T-cell (primary cell): ENCODE measurements around the gene KCNMA1. TPM values are rescaled to one million over a fixed set of nuclear protein-coding genes. Genes with fewer than 3 reads are reported as not detected.

ENCODE experiments used
- ATAC-seq, 4 experiments: fragments of 200-7000 bp in 3 of 4; fragments of 150-1000 bp in 1 of 4; cut with Tn5 transposase; replicated peaks in 1 of 4; 1 replicate in 3 of 4; 2 replicates in 1 of 4; pipeline ENCODE4 v1.10.0; 2021; ENCODE audit warnings: moderate library complexity in 3 of 4, mild to moderate bottlenecking in 2 of 4, moderate number of reproducible peaks in 1 of 4
- CTCF ChIA-PET, 2 donors: fragments of 300-600 bp; sonication (Branson Sonifier 250); formaldehyde crosslinking; loops; one replicate each; lab custom pipeline; 2022; ENCODE audit warnings: antibody characterized with exemption in 2 of 2; lab: Charles Lee
- POLR2A ChIA-PET, 2 donors: fragments of 300-600 bp; sonication (Branson Sonifier 250); formaldehyde crosslinking; loops; one replicate each; lab custom pipeline; 2022; ENCODE audit warnings: antibody characterized with exemption in 2 of 2; lab: Charles Lee
- DNase-seq, 35 experiments: peaks; one replicate each; pipeline versions ENCODE4 v3.0.0 to v3.0.0-alpha.2; 2013 to 2023
- H3K27ac ChIP-seq: one replicate; pipeline ENCODE4 v1.5.1; 2013; ENCODE audit warnings: low read length
- H3K27me3 ChIP-seq, 2 experiments: replicated peaks in 1 of 2; 1 replicate in 1 of 2; 2 replicates in 1 of 2; pipeline versions ENCODE4 v1.6.1 to v1.7.0; 2013; ENCODE audit warnings: low read length in 1 of 2, mixed read lengths in 1 of 2; ENCODE audit not compliant: control insufficient read depth in 2 of 2, insufficient read depth in 2 of 2; ENCODE audit errors: extremely low read depth in 1 of 2
- H3K36me3 ChIP-seq, 2 donors: 1 replicate in 1 of 2; 2 replicates in 1 of 2; pipeline versions ENCODE4 v1.6.1 to v1.7.0; 2013; ENCODE audit warnings: low read length in 1 of 2; ENCODE audit not compliant: control insufficient read depth in 2 of 2, insufficient read depth in 1 of 2; ENCODE audit errors: extremely low read depth in 1 of 2
- H3K4me1 ChIP-seq, 2 experiments: 1 replicate in 1 of 2; 2 replicates in 1 of 2; pipeline versions ENCODE4 v1.6.1 to v1.7.0; 2013; ENCODE audit warnings: low read length in 2 of 2, mixed read lengths in 1 of 2; ENCODE audit not compliant: insufficient read depth in 2 of 2, control insufficient read depth in 1 of 2; ENCODE audit errors: extremely low read depth in 1 of 2
- H3K4me3 ChIP-seq, 2 donors: 1 replicate in 1 of 2; 2 replicates in 1 of 2; pipeline versions ENCODE4 v1.5.1 to v1.7.0; 2013; ENCODE audit warnings: mild to moderate bottlenecking in 2 of 2, low read length in 1 of 2, moderate library complexity in 1 of 2; ENCODE audit not compliant: control insufficient read depth in 1 of 2; ENCODE audit errors: extremely low read depth in 1 of 2
- H3K9me3 ChIP-seq: 2 replicates; pipeline ENCODE4 v1.7.0; 2013
- H3K27ac Mint-ChIP-seq, 2 donors: one replicate each; pipeline ENCODE4 v1.8.0; 2020 to 2021; ENCODE audit warnings: mild to moderate bottlenecking in 2 of 2, mixed read lengths in 2 of 2
- H3K27me3 Mint-ChIP-seq, 2 donors: one replicate each; pipeline ENCODE4 v1.8.0; 2021 to 2022; ENCODE audit warnings: mixed read lengths in 2 of 2
- H3K36me3 Mint-ChIP-seq: one replicate; pipeline ENCODE4 v1.8.0; 2021; ENCODE audit warnings: mixed read lengths
- H3K4me1 Mint-ChIP-seq, 3 donors: one replicate each; pipeline ENCODE4 v1.8.0; 2020 to 2022; ENCODE audit warnings: mixed read lengths in 3 of 3, mild to moderate bottlenecking in 1 of 3
- H3K4me3 Mint-ChIP-seq, 3 donors: one replicate each; pipeline ENCODE4 v1.8.0; 2020 to 2022; ENCODE audit warnings: mild to moderate bottlenecking in 3 of 3, mixed read lengths in 3 of 3, moderate library complexity in 3 of 3
- H3K9me3 Mint-ChIP-seq, 3 donors: one replicate each; pipeline ENCODE4 v1.8.0; 2020 to 2022; ENCODE audit warnings: mixed read lengths in 3 of 3
- WGBS: methylation state at CpG from one replicate; pipeline ENCODE4 v1.1.5; 2013; ENCODE audit warnings: missing lambda C conversion rate; ENCODE audit not compliant: insufficient coverage; 5-methylcytosine and 5-hydroxymethylcytosine counted together
- total RNA-seq, 35 experiments: library from RNA in 6 of 35; stranded (reverse) in 6 of 35; fragments of 120-200 nt in 1 of 35; gene quantifications; one replicate each; pipeline versions ENCODE4 v1.2.1 to v1.2.4 and lab custom pipeline; 2013 to 2026

Gene KCNMA1
- total RNA-seq, 5 donors from 2014 or later (not counting 1 experiment from before 2014, with no cell fraction given) = 0.14 to 1.6 (median 0.60) TPM

DNA sequence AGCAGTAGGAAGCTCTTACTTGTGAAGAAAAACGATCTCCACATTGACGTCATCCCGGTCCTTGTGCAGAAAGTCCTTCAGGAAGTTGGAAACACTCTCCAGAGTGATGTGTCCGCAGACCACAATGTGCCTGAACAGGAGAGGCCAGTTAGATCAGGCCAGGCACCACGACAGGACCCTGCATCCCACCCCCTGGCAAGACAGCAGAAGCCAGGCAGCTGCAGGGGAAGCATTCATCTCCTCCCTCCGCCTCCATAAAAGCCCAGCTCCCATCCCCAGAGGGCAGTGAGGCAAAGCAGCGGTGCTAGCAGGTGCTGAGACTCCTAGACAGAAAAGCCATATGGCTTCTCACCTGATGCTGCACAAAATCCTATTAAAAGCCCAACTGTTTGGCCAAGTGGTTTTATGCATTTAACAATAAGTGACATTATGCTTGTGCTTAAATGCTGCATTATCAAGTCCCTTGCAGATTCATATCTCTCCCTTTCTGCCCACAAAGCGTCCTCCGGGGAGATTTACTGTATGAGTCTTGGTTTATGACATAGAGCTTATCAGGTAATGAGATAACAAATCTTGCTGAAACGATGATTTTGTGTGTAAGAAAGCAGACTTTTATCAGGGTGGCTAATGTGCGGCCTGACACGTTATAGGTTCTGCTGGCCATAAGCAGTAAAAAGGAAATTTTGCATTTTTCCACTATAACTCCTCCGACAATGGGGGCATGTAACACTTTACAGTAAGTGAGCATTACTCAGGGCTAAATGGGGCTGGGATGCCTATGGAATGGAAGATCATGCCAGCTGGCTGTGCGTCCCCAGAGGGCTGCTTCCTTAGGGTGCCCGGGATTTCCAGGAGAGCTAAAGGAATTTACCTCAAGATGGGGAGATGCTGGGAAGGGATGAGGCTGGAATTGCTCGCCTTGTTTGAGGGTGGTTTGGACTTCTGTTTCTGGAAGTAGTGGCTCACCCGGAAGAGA is 546.9 kb downstream of the KCNMA1 start:
- DNase-seq (no peak), ATAC-seq (no peak)
- Mint-ChIP-seq H3K4me1 (no peaks in the 10 kb centered on the region), H3K9me3 (no peaks in the 10 kb centered on the region), H3K27ac (no peak overlapping the region), H3K27me3 (peaks cover 0 to 2% of the 10 kb centered on the region in 2 donors), H3K36me3 (no peaks in the 10 kb centered on the region), H3K4me3 (no peak overlapping the region)
- no peaks in the 10 kb centered on the region for H3K4me1 ChIP-seq
- H3K27ac ChIP-seq = no peak overlapping the region
- no peaks in the 10 kb centered on the region for H3K9me3 ChIP-seq
- WGBS = 77% methylated on average over 11 of the region's 17 CpGs
- no peaks in the 10 kb centered on the region for H3K36me3 ChIP-seq
- H3K4me3 ChIP-seq = no peak overlapping the region
- H3K27me3 ChIP-seq = no peaks in the 10 kb centered on the region
- CTCF ChIA-PET = no interaction called here
- POLR2A ChIA-PET = no interaction called here

DNA sequence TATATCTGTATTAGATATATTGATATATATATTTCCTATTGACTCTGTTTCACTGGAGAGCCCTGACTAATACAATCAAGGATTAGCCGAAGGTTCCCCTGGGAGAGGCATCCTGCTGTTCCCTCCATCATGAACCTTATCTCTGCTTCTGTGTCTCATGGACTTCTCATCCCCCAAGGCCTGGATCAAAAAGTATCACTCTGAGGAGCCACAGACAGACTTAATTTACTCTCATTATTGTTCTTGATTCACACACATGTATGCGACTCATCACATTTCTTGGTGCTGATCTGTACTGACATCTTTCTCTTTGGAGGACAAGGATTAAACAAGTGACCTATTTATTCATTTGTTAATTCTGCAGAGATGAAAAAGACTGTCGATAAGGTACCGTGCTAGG is 550.2 kb downstream of the KCNMA1 start:
- ChIA-PET POLR2A (no interaction called here), CTCF (no interaction called here)
- Mint-ChIP-seq H3K27me3 (no peaks in the 10 kb centered on the region), H3K27ac (no peak overlapping the region), H3K4me3 (no peak overlapping the region), H3K36me3 (no peaks in the 10 kb centered on the region), H3K4me1 (no peaks in the 10 kb centered on the region), H3K9me3 (no peaks in the 10 kb centered on the region)
- no peak for ATAC-seq
- Histone ChIP-seq H3K27me3 (no peaks in the 10 kb centered on the region), H3K36me3 (no peaks in the 10 kb centered on the region), H3K4me1 (no peaks in the 10 kb centered on the region), H3K9me3 (no peaks in the 10 kb centered on the region), H3K27ac (no peak overlapping the region), H3K4me3 (no peak overlapping the region)
- 100% methylated on average over 1 of the region's 4 CpGs for WGBS
- no peak for DNase-seq

DNA sequence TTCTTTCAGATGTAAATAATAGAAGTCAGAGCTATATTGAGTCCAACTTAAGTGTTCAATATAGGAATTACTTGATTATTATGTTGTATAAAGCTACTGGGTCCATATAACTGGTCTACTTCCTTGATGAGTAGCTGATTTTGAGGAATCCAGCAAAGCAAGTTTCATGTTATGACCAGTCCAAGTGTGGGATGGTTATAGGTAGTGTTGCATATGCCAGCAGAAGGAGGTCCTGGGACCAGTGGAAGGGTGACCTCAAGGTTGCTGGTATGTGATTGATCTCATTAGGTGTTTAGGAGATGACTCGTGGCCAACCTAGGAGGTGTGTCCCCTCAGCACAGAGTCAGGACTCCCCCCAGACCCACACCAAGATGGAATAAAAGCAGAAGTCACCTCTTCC is 551.5 kb downstream of the KCNMA1 start:
- Mint-ChIP-seq H3K4me1 (no peaks in the 10 kb centered on the region), H3K27ac (no peak overlapping the region), H3K9me3 (no peaks in the 10 kb centered on the region), H3K36me3 (no peaks in the 10 kb centered on the region), H3K27me3 (no peaks in the 10 kb centered on the region), H3K4me3 (no peak overlapping the region)
- ATAC-seq (no peak), DNase-seq (no peak)
- WGBS = no CpG with 5 or more reads among the region's 1 CpG
- H3K9me3 ChIP-seq = no peaks in the 10 kb centered on the region
- no peaks in the 10 kb centered on the region for H3K36me3 ChIP-seq
- H3K4me3 ChIP-seq = no peak overlapping the region
- ChIA-PET CTCF (no interaction called here), POLR2A (no interaction called here)
- H3K4me1 ChIP-seq = no peaks in the 10 kb centered on the region
- H3K27ac ChIP-seq = no peak overlapping the region
- H3K27me3 ChIP-seq = no peaks in the 10 kb centered on the region

DNA sequence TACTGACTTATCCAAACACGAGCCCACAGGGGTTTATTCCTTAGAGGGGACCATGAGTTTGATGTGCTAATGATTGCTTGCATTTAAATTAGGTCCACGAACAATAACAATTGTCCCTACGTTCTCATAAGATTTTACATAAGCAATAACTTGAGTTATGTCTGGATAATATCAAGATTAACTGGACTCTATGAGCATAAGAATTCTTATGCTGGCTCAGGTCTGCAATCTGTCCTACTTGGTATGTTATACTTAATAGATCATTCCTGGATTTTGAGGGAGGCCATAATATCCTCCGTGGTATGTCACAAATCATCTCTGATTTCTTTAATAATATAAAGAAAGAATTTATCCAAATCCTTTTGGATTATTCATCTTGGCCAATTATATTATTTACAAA is 552.3 kb downstream of the KCNMA1 start:
- Histone ChIP-seq H3K27me3 (peaks cover 0 to 2% of the 10 kb centered on the region in 2 experiments), H3K36me3 (no peaks in the 10 kb centered on the region), H3K4me1 (no peaks in the 10 kb centered on the region), H3K4me3 (no peak overlapping the region), H3K9me3 (no peaks in the 10 kb centered on the region), H3K27ac (no peak overlapping the region)
- H3K9me3 Mint-ChIP-seq = no peaks in the 10 kb centered on the region
- ChIA-PET CTCF (no interaction called here), POLR2A (no interaction called here)
- no peak overlapping the region for H3K27ac Mint-ChIP-seq
- H3K4me3 Mint-ChIP-seq = no peak overlapping the region
- no CpG with 5 or more reads among the region's 4 CpGs for WGBS
- ATAC-seq (no peak), DNase-seq (no peak)
- H3K27me3 Mint-ChIP-seq = no peaks in the 10 kb centered on the region
- H3K4me1 Mint-ChIP-seq = no peaks in the 10 kb centered on the region
- no peaks in the 10 kb centered on the region for H3K36me3 Mint-ChIP-seq

DNA sequence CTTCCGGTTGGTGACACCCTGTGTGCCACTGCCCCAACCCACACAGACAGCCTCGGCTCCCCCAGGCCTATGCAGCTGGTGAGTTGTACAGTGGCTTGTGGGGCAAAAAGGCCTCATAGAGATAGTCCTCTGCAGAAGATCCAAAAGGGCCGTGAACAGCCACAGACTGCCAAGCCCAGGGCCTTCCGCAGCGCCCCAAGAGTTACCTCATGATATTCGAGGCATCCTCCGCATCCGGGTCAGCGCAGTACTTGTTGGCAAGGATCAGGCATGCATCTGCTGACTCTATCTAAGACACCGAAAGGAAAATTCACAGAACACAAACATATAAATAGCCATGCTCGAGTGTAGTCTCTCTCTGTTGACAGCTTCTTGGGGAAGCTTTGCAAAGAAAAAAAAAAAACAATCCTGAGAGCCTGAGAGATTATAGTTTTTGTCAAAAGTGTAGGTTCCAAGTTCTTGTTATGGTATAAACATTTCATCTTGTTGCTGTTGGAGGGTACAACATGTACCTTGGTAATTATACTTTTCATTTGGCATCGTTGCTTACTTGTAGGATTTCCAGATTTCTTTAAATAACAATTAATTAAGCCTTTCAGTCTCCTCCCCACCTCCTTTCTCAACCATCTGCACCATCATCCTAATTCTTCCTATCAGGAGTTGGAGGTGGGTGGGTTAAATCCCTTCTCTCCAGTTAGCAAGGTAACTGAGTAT is 553.0 kb downstream of the KCNMA1 start:
- ChIA-PET CTCF (no interaction called here), POLR2A (no interaction called here)
- H3K4me3 Mint-ChIP-seq = no peak overlapping the region
- ATAC-seq (no peak), DNase-seq (no peak)
- H3K27ac Mint-ChIP-seq = no peak overlapping the region
- Histone ChIP-seq H3K4me3 (no peak overlapping the region), H3K36me3 (no peaks in the 10 kb centered on the region), H3K27ac (no peak overlapping the region), H3K9me3 (no peaks in the 10 kb centered on the region), H3K4me1 (no peaks in the 10 kb centered on the region), H3K27me3 (peaks cover 0 to 2% of the 10 kb centered on the region in 2 experiments)
- no peaks in the 10 kb centered on the region for H3K9me3 Mint-ChIP-seq
- 95% methylated on average over 7 of the region's 12 CpGs for WGBS
- no peaks in the 10 kb centered on the region for H3K4me1 Mint-ChIP-seq
- no peaks in the 10 kb centered on the region for H3K27me3 Mint-ChIP-seq
- H3K36me3 Mint-ChIP-seq = no peaks in the 10 kb centered on the region

DNA sequence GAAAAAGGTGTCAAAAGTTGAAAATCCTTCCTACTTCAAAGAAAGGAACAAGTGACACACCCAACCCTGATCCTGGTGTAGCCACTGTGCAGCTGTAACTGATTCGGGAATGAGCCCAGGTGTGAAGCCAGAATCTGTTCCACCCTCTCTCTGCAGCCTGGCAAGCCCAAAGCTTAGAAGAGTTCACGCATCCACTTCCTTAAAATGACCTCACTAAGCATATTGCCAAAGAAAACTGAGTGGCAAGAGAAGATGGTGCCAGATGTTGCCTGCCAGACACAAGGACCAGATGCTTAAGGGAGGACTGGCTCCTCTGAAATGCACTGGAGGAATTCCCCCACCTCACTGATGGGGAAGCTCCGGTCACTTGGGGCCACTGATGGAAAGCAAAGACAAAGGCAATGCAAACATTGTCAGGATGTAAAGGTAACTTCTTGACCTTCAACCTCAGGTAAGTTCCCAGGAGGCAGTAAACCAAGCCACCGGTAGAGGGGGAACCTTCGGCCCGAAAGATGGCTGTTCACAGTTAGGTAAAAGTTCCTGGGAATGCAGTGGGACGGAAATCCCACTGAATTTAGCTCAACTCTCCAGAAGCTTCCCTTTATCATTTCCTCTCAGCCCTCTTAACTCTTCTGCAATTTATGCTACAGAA is 554.9 kb downstream of the KCNMA1 start:
- H3K9me3 Mint-ChIP-seq = no peaks in the 10 kb centered on the region
- peaks cover 0 to 4% of the 10 kb centered on the region in 2 experiments for H3K27me3 ChIP-seq
- H3K4me3 Mint-ChIP-seq = no peak overlapping the region
- no peaks in the 10 kb centered on the region for H3K4me1 ChIP-seq
- ChIA-PET CTCF (no interaction called here), POLR2A (no interaction called here)
- no peak overlapping the region for H3K27ac ChIP-seq
- no peaks in the 10 kb centered on the region for H3K36me3 Mint-ChIP-seq
- ATAC-seq (no peak), DNase-seq (no peak)
- H3K9me3 ChIP-seq = no peaks in the 10 kb centered on the region
- no peaks in the 10 kb centered on the region for H3K4me1 Mint-ChIP-seq
- 53% methylated on average over 2 of the region's 7 CpGs for WGBS
- no peaks in the 10 kb centered on the region for H3K27me3 Mint-ChIP-seq
- no peaks in the 10 kb centered on the region for H3K36me3 ChIP-seq
- no peak overlapping the region for H3K27ac Mint-ChIP-seq
- H3K4me3 ChIP-seq = no peak overlapping the region
